ENCODE measurements around the gene NKG7.

Gene NKG7

GRCh38 chr19:51337141-51337860 is 35.2 kb downstream of the NKG7 start:
- Histone ChIP-seq H3F3A (ENCODE audit: insufficient read depth) (no peaks in the 10 kb centered on the region), H3K27ac (ENCODE audit: low read depth, low read length) (no peak overlapping the region), H3K27me3 (ENCODE audit: low read length) (no peaks in the 10 kb centered on the region), H3K36me3 (ENCODE audit: low read length) (no peaks in the 10 kb centered on the region), H3K9ac (ENCODE audit: low read length) (no peak overlapping the region), H3K4me2 (ENCODE audit: low read depth, low read length, poor library complexity, severe bottlenecking) (no peak overlapping the region), H3K79me2 (ENCODE audit: insufficient read depth, low read length) (no peaks in the 10 kb centered on the region), H3K9me2 (replicated peaks; ENCODE audit: insufficient read depth, low read length) (no peaks in the 10 kb centered on the region), H2AFZ (ENCODE audit: low read depth, low read length, severe bottlenecking) (no peak overlapping the region), H4K20me1 (ENCODE audit: low read depth, low read length) (no peaks in the 10 kb centered on the region), H3K4me3 (ENCODE audit: insufficient read depth, low read length, poor library complexity, severe bottlenecking) (no peak overlapping the region), H3K9me3 (ENCODE audit: insufficient read depth, low read length) (no peaks in the 10 kb centered on the region)
- TF ChIP-seq CTCF (IDR thresholded peaks at IDR 0.05; ENCODE audit: insufficient read depth, low read length, poor library complexity, severe bottlenecking) (no peak), EZH2phosphoT487 (conservative IDR thresholded peaks at IDR 0.05; ENCODE audit: low read length) (no peak)

GRCh38 chr19:51333836-51334460 is 38.5 kb downstream of the NKG7 start:
- TF ChIP-seq EZH2phosphoT487 (conservative IDR thresholded peaks at IDR 0.05; ENCODE audit: low read length): no peak
- no peak for TF ChIP-seq CTCF (IDR thresholded peaks at IDR 0.05; ENCODE audit: insufficient read depth, low read length, poor library complexity, severe bottlenecking)
- H4K20me1 ChIP-seq (ENCODE audit: low read depth, low read length): no peaks in the 10 kb centered on the region
- no peaks in the 10 kb centered on the region for H3K9me2 ChIP-seq (replicated peaks; ENCODE audit: insufficient read depth, low read length)
- H3K9me3 ChIP-seq (ENCODE audit: insufficient read depth, low read length): no peaks in the 10 kb centered on the region
- H3K4me2 ChIP-seq (ENCODE audit: low read depth, low read length, poor library complexity, severe bottlenecking): no peak overlapping the region
- no peak overlapping the region for H2AFZ ChIP-seq (ENCODE audit: low read depth, low read length, severe bottlenecking)
- no peak overlapping the region for H3K9ac ChIP-seq (ENCODE audit: low read length)
- H3K4me3 ChIP-seq (ENCODE audit: insufficient read depth, low read length, poor library complexity, severe bottlenecking): no peak overlapping the region
- H3K79me2 ChIP-seq (ENCODE audit: insufficient read depth, low read length): no peaks in the 10 kb centered on the region
- H3K36me3 ChIP-seq (ENCODE audit: low read length): no peaks in the 10 kb centered on the region
- no peaks in the 10 kb centered on the region for H3K27me3 ChIP-seq (ENCODE audit: low read length)
- no peaks in the 10 kb centered on the region for H3F3A ChIP-seq (ENCODE audit: insufficient read depth)
- no peak overlapping the region for H3K27ac ChIP-seq (ENCODE audit: low read depth, low read length)

GRCh38 chr19:51331716-51332115 is 40.7 kb downstream of the NKG7 start:
- no peak overlapping the region for H3K4me2 ChIP-seq (ENCODE audit: low read depth, low read length, poor library complexity, severe bottlenecking)
- no peak for TF ChIP-seq CTCF (IDR thresholded peaks at IDR 0.05; ENCODE audit: insufficient read depth, low read length, poor library complexity, severe bottlenecking)
- no peak for TF ChIP-seq EZH2phosphoT487 (conservative IDR thresholded peaks at IDR 0.05; ENCODE audit: low read length)
- no peak overlapping the region for H3K4me3 ChIP-seq (ENCODE audit: insufficient read depth, low read length, poor library complexity, severe bottlenecking)
- H3K9me3 ChIP-seq (ENCODE audit: insufficient read depth, low read length): no peaks in the 10 kb centered on the region
- no peaks in the 10 kb centered on the region for H3F3A ChIP-seq (ENCODE audit: insufficient read depth)
- no peaks in the 10 kb centered on the region for H3K9me2 ChIP-seq (replicated peaks; ENCODE audit: insufficient read depth, low read length)
- no peaks in the 10 kb centered on the region for H4K20me1 ChIP-seq (ENCODE audit: low read depth, low read length)
- H3K9ac ChIP-seq (ENCODE audit: low read length): no peak overlapping the region
- no peaks in the 10 kb centered on the region for H3K36me3 ChIP-seq (ENCODE audit: low read length)
- no peaks in the 10 kb centered on the region for H3K27me3 ChIP-seq (ENCODE audit: low read length)
- H3K27ac ChIP-seq (ENCODE audit: low read depth, low read length): no peak overlapping the region
- no peaks in the 10 kb centered on the region for H3K79me2 ChIP-seq (ENCODE audit: insufficient read depth, low read length)
- no peak overlapping the region for H2AFZ ChIP-seq (ENCODE audit: low read depth, low read length, severe bottlenecking)

Measured in SU-DHL-6 (cell line).